Stomach smooth muscle (tissue), 2 donors: ENCODE results near the gene TADA2B.

Source experiments
- H3K27ac ChIP-seq: one replicate; pipeline ENCODE4 v1.7.0; 2013; ENCODE audit warnings: mild to moderate bottlenecking, low read length, inconsistent platforms
- H3K27me3 ChIP-seq, 2 donors: one replicate each; pipeline ENCODE4 v1.7.0; 2013; ENCODE audit warnings: low read length in 2 of 2; ENCODE audit not compliant: insufficient read depth in 2 of 2, control insufficient read depth in 1 of 2
- H3K36me3 ChIP-seq, 2 donors: one replicate each; pipeline ENCODE4 v1.7.0; 2013; ENCODE audit warnings: low read length in 2 of 2; ENCODE audit not compliant: control insufficient read depth in 2 of 2, insufficient read depth in 2 of 2
- H3K4me1 ChIP-seq: one replicate; pipeline ENCODE4 v1.7.0; 2013; ENCODE audit warnings: low read length; ENCODE audit not compliant: control insufficient read depth, insufficient read depth
- H3K4me3 ChIP-seq, 2 donors: one replicate each; pipeline ENCODE4 v1.7.0; 2013; ENCODE audit warnings: low read length in 2 of 2
- H3K9ac ChIP-seq, 2 donors: one replicate each; pipeline ENCODE4 v1.7.0; 2013; ENCODE audit warnings: low read length in 2 of 2, mild to moderate bottlenecking in 1 of 2
- H3K9me3 ChIP-seq, 2 donors: one replicate each; pipeline ENCODE4 v1.7.0; 2013; ENCODE audit warnings: low read length in 2 of 2; ENCODE audit not compliant: control insufficient read depth in 2 of 2
- donor health status: healthy.
- donor health status: Pancreatic carcinoma.

The TADA2B gene

GRCh38 chr4:7043284-7044136 is at the start of gene TADA2B:
TADA2B (plus strand) TSS chr4:7043372; CDS start chr4:7043580, 208 bp downstream.
- Histone ChIP-seq H3K4me1 (peaks cover 49% of the 10 kb centered on the region), H3K4me3 (peak within 1 kb of the TSS; percentile 94 to 96), H3K9ac (peak within 1 kb of the TSS; percentile 87), H3K36me3 (no peaks in the 10 kb centered on the region), H3K27me3 (no peaks in the 10 kb centered on the region), H3K9me3 (no peaks in the 10 kb centered on the region), H3K27ac (peak within 1 kb of the TSS; percentile 75)

GRCh38 chr4:6996481-6996880 is 46.7 kb upstream of the TADA2B start:
- Histone ChIP-seq H3K27ac (no peak overlapping the region), H3K27me3 (no peaks in the 10 kb centered on the region), H3K4me3 (no peak overlapping the region), H3K9me3 (no peaks in the 10 kb centered on the region), H3K9ac (no peak overlapping the region), H3K4me1 (peaks cover 8% of the 10 kb centered on the region), H3K36me3 (peaks cover 38 to 44% of the 10 kb centered on the region in 2 donors)

- H3K27me3 ChIP-seq = no peaks in the 10 kb centered on the region
- no peak overlapping the region for H3K9ac ChIP-seq
- no peaks in the 10 kb centered on the region for H3K4me1 ChIP-seq
- H3K4me3 ChIP-seq = no peak overlapping the region
- no peaks in the 10 kb centered on the region for H3K9me3 ChIP-seq
- H3K27ac ChIP-seq = no peak overlapping the region
- H3K36me3 ChIP-seq = peaks cover 53 to 54% of the 10 kb centered on the region in 2 donors
Measured at GRCh38 chr4:6999172-7000086, 43.7 kb upstream of the TADA2B start.

GRCh38 chr4:7000421-7001176 is 42.6 kb upstream of the TADA2B start:
- H3K4me3 ChIP-seq = no peak overlapping the region
- H3K4me1 ChIP-seq = no peaks in the 10 kb centered on the region
- H3K27me3 ChIP-seq = no peaks in the 10 kb centered on the region
- no peak overlapping the region for H3K27ac ChIP-seq
- peaks cover 49 to 52% of the 10 kb centered on the region in 2 donors for H3K36me3 ChIP-seq
- no peaks in the 10 kb centered on the region for H3K9me3 ChIP-seq
- H3K9ac ChIP-seq = no peak overlapping the region

- no peaks in the 10 kb centered on the region for H3K27me3 ChIP-seq
- H3K27ac ChIP-seq = no peak overlapping the region
- H3K4me1 ChIP-seq = no peaks in the 10 kb centered on the region
- no peak overlapping the region for H3K4me3 ChIP-seq
- no peaks in the 10 kb centered on the region for H3K9me3 ChIP-seq
- H3K36me3 ChIP-seq = peaks cover 47 to 52% of the 10 kb centered on the region in 2 donors
- no peak overlapping the region for H3K9ac ChIP-seq
Measured at GRCh38 chr4:7001271-7001670, 41.9 kb upstream of the TADA2B start.

- H3K9me3 ChIP-seq = no peaks in the 10 kb centered on the region
- H3K4me3 ChIP-seq = no peak overlapping the region
- no peaks in the 10 kb centered on the region for H3K4me1 ChIP-seq
- peaks cover 40 to 47% of the 10 kb centered on the region in 2 donors for H3K36me3 ChIP-seq
- no peak overlapping the region for H3K27ac ChIP-seq
- H3K27me3 ChIP-seq = no peaks in the 10 kb centered on the region
- no peak overlapping the region for H3K9ac ChIP-seq
Measured at GRCh38 chr4:7002336-7002735, 40.8 kb upstream of the TADA2B start.

- Histone ChIP-seq H3K9ac (no peak overlapping the region), H3K27me3 (no peaks in the 10 kb centered on the region), H3K27ac (no peak overlapping the region), H3K36me3 (peaks cover 41 to 47% of the 10 kb centered on the region in 2 donors), H3K4me3 (no peak overlapping the region), H3K4me1 (no peaks in the 10 kb centered on the region), H3K9me3 (no peaks in the 10 kb centered on the region)
Measured at GRCh38 chr4:7003176-7003878, 39.8 kb upstream of the TADA2B start.

GRCh38 chr4:7003879-7004240 is 39.3 kb upstream of the TADA2B start:
- Histone ChIP-seq H3K36me3 (peaks cover 40 to 51% of the 10 kb centered on the region in 2 donors), H3K27me3 (no peaks in the 10 kb centered on the region), H3K9me3 (no peaks in the 10 kb centered on the region), H3K9ac (no peak overlapping the region), H3K27ac (no peak overlapping the region), H3K4me3 (no peak overlapping the region), H3K4me1 (no peaks in the 10 kb centered on the region)

GRCh38 chr4:7004331-7004730 is 38.8 kb upstream of the TADA2B start:
- Histone ChIP-seq H3K4me1 (no peaks in the 10 kb centered on the region), H3K9ac (no peak overlapping the region), H3K9me3 (no peaks in the 10 kb centered on the region), H3K27ac (no peak overlapping the region), H3K27me3 (no peaks in the 10 kb centered on the region), H3K4me3 (no peak overlapping the region), H3K36me3 (peaks cover 39 to 53% of the 10 kb centered on the region in 2 donors)

GRCh38 chr4:7005571-7005970 is 37.6 kb upstream of the TADA2B start:
- Histone ChIP-seq H3K4me3 (no peak overlapping the region), H3K27ac (no peak overlapping the region), H3K27me3 (no peaks in the 10 kb centered on the region), H3K36me3 (peaks cover 29 to 47% of the 10 kb centered on the region in 2 donors), H3K9ac (no peak overlapping the region), H3K9me3 (no peaks in the 10 kb centered on the region), H3K4me1 (no peaks in the 10 kb centered on the region)
